ENCODE results near the gene DOK3. TPM values are rescaled to one million over a fixed set of nuclear protein-coding genes. Genes with fewer than 3 reads are reported as not detected.

The DOK3 gene
- total RNA-seq, 1 donor from 2014 or later, result 4.7 TPM

DNA sequence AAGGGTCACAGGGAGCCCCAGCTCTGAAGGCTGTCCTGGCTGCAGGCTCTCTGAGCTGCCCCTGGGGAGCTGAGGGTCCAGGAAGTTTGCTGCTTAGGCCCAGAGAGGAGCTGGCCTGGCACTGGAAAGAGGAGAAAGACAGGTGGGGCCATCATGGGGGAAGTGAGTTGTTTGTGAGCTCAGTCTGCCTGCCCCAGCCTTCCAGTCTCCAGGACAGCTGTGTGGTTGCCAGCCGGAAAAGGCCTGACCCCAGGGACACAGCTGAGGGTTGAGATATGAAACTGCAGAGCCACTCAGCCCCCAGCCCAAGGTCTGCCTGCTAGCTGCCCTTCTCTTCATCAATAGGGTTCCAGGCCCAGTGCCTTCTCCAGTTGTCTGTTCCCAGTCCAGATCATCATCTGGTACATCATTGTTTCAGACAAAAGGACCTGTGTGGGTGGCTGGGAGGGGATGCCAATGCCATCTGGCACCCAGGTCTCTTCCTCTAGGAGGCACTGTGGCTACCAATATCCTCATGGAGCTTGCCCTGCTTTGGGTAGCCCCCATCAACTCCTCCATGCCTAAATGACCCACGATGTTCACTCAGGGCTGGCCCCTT, 11.4 kb upstream of the DOK3 start:
- Mint-ChIP-seq H3K4me3 (no peak overlapping the region), H3K36me3 (peaks cover 15% of the 10 kb centered on the region), H3K4me1 (peaks cover 12% of the 10 kb centered on the region), H3K27me3 (ENCODE audit: low read depth) (no peaks in the 10 kb centered on the region), H3K27ac (no peak overlapping the region), H3K9me3 (no peaks in the 10 kb centered on the region)
- TF ChIP-seq, protein P1, sequence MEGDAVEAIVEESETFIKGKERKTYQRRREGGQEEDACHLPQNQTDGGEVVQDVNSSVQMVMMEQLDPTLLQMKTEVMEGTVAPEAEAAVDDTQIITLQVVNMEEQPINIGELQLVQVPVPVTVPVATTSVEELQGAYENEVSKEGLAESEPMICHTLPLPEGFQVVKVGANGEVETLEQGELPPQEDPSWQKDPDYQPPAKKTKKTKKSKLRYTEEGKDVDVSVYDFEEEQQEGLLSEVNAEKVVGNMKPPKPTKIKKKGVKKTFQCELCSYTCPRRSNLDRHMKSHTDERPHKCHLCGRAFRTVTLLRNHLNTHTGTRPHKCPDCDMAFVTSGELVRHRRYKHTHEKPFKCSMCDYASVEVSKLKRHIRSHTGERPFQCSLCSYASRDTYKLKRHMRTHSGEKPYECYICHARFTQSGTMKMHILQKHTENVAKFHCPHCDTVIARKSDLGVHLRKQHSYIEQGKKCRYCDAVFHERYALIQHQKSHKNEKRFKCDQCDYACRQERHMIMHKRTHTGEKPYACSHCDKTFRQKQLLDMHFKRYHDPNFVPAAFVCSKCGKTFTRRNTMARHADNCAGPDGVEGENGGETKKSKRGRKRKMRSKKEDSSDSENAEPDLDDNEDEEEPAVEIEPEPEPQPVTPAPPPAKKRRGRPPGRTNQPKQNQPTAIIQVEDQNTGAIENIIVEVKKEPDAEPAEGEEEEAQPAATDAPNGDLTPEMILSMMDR (IDR thresholded peaks at IDR 0.05; ENCODE audit: unreplicated experiment), result no peak
- DNase-seq (ENCODE audit: low spot score in 2 of 2, unreplicated experiment in 2 of 2), result no peak

DNA sequence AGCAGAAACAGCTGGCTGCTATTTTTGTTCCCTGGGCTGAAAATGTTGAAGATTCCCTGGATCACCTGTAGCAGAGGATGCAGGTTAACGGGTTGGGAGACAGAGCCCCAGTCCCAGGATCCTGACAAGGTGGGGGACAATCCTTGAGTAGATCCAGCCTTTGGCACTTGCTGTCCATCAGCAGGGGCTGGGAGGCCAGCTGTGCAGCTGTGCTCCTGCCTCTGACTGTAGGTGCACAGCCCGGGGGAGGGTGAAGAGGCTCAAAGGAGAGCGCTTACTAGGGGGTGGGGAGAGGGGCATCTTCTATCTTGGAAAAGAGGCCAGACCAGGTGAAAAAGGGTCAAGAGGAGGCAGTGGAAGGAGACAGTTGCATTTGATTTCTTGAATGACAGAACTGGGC, 10.6 kb upstream of the DOK3 start:
- Mint-ChIP-seq H3K9me3 (no peaks in the 10 kb centered on the region), H3K4me3 (no peak overlapping the region), H3K4me1 (peaks cover 20% of the 10 kb centered on the region), H3K36me3 (peaks cover 12% of the 10 kb centered on the region), H3K27me3 (ENCODE audit: low read depth) (no peaks in the 10 kb centered on the region), H3K27ac (no peak overlapping the region)
- TF ChIP-seq, protein P1 (IDR thresholded peaks at IDR 0.05; ENCODE audit: unreplicated experiment), result no peak
- DNase-seq (ENCODE audit: low spot score in 2 of 2, unreplicated experiment in 2 of 2), result no peak

DNA sequence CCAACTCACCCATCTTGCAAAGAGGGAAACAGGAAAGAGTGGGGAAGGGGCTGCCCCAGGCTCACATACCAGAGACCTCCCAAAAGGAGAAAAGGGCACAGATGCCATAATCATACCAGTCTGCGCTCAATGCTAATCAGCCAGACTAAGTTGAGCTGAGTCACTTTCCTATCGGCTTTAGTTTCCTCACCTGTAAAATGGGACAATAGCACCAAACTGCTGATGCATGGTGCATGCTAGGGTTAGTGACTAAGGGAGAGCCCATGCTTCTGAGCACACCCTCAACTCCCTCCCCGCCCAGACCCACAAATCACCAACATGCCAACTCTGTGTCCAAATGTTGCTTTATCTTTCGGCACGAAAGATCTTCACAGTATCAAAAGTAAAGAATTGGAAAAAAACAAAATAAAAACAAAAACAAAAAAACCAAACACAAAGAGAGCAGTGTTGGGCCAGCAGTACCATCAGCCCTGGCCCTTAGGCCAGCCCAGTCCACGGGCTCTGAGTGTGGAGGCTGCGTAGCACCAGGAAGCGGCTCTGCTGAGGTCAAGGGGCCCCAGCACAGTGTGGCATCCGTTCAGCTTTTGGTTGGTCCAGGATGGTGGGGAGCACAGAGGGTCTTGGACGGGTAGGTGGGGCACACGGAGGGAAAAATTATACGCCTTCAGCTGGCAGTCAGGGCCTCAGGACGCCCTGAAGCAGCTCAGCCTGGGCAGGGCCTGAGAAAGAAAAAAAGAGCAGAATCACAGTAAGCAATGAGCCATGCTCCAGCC, 10.0 kb upstream of the DOK3 start:
- Mint-ChIP-seq H3K27ac (no peak overlapping the region), H3K4me1 (peaks cover 22% of the 10 kb centered on the region), H3K36me3 (peaks cover 12% of the 10 kb centered on the region), H3K27me3 (ENCODE audit: low read depth) (no peaks in the 10 kb centered on the region), H3K9me3 (no peaks in the 10 kb centered on the region), H3K4me3 (no peak overlapping the region)
- TF ChIP-seq, protein P1 (IDR thresholded peaks at IDR 0.05; ENCODE audit: unreplicated experiment), result no peak
- DNase-seq (ENCODE audit: low spot score in 2 of 2, unreplicated experiment in 2 of 2), result no peak

DNA sequence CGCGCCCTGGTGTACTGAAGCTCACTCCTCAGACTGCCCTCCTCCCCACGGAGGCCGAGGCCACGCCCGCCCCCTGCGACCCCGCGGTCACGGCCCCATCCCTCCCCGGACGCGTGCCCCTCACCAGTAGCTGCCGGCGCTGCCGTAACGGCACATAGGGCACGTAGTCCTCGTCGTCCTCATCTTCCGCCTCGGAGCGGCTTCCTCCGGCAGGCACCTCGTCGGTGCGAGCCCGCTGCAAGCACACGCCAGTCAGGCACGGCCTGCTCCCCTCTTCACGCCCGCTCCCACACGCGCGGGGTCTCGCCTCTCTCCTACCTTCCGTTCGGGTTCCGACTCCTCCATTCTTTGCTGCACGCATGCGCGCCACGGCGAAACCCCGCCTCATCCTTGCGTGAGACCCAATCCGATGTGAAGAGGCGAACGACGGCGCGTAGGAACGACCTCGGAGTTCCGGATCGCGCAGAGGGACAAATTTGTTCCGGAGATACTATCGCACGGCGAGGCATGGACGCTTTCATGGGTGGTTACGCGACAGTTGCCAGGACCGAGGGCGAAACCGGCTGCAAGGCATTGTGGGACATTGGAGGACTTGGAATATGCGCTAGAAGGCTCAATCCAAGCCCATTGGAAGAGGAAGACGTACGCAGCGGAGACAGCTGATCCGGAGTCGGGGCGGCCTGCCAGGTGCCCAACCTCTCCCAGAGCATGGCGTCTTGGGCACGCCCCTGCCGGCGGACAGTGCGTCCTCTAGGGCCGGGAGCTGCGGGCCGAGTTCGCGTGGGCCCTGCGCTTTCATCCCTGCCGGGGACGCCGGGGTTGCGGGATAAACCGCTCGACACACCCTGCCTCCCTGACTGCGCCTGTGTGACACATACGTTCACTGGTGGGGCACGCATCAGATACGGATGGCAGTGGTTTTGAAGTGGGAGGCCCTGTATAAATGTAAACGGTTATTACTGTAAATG, 7.3 kb upstream of the DOK3 start, which contains the start of gene DDX41:
Gene DDX41 (minus strand): TSS at position 361 of the 968 bp plus-strand sequence. CDS start 16 bp downstream, at position 345.
- TF ChIP-seq, protein P1 (IDR thresholded peaks at IDR 0.05; ENCODE audit: unreplicated experiment), result no peak
- Mint-ChIP-seq H3K4me1 (peaks cover 22% of the 10 kb centered on the region), H3K36me3 (peaks cover 17% of the 10 kb centered on the region), H3K27me3 (ENCODE audit: low read depth) (no peaks in the 10 kb centered on the region), H3K9me3 (no peaks in the 10 kb centered on the region), H3K27ac (peak within 1 kb of the TSS; percentile 95), H3K4me3 (peak within 1 kb of the TSS; percentile 87)
- peak; percentile 88 to 95 for DNase-seq (ENCODE audit: low spot score in 2 of 2, unreplicated experiment in 2 of 2)

DNA sequence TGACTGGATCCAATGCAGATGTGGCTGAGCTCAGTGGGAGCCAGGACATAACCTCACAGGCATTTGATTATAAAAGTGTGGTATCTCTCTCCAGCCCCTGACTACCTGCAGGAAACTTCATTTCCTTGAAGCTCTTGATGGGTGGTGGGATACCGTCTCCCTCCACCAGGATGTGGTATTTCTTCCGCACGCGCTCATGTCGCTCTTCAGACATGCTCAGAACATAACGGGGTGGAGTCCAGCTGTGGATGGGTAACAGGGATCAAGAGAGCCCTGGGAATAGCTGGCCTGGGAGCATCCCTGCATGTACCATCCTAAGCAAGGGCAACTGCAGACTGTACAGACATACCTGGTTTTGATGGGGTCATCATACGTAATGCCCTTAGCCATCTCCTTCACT, 6.0 kb upstream of the DOK3 start:
- peaks cover 18% of the 10 kb centered on the region for H3K36me3 Mint-ChIP-seq

More for the DNA sequence above, 6.0 kb upstream of the DOK3 start:
- TF ChIP-seq, protein P1 (IDR thresholded peaks at IDR 0.05; ENCODE audit: unreplicated experiment), result no peak
- no peak for DNase-seq (ENCODE audit: low spot score in 2 of 2, unreplicated experiment in 2 of 2)
- no peaks in the 10 kb centered on the region for H3K9me3 Mint-ChIP-seq
- peak overlapping the region; percentile 87 for H3K4me3 Mint-ChIP-seq
- peak overlapping the region; percentile 14 for H3K27ac Mint-ChIP-seq
- no peaks in the 10 kb centered on the region for H3K27me3 Mint-ChIP-seq (ENCODE audit: low read depth)
- H3K4me1 Mint-ChIP-seq, result peaks cover 22% of the 10 kb centered on the region

Measured in mesothelial cell of epicardium (in vitro differentiated cells).